GM19043 (cell line): ENCODE results near the gene ERGIC1.

Source experiments
- ATAC-seq: cut with Tn5 transposase; IDR thresholded peaks from one replicate; pipeline ENCODE4 v1.9.1; 2021; ENCODE audit warnings: low read depth; ENCODE audit not compliant: unreplicated experiment

Gene ERGIC1

DNA sequence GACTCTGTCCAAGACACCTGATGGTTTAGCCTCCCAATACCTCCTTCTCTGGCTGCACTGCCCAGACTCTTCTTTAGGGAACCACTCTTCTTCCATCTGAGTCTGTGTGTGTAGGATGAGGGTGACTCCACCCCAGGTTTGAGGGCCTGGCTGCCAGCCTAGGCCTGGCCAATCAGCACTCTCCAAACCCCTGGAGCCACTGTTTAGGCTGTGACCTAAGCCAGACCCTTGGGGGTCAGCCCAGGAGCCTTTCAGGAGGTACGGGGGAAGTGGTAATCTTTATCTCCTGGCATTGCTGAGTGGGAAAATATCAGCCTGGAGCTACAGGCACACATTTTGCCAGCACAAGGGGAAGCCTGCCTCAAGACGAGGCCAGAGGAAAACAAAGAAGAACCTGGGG, 6.2 kb upstream of the ERGIC1 start:
- ATAC-seq, result no peak

DNA sequence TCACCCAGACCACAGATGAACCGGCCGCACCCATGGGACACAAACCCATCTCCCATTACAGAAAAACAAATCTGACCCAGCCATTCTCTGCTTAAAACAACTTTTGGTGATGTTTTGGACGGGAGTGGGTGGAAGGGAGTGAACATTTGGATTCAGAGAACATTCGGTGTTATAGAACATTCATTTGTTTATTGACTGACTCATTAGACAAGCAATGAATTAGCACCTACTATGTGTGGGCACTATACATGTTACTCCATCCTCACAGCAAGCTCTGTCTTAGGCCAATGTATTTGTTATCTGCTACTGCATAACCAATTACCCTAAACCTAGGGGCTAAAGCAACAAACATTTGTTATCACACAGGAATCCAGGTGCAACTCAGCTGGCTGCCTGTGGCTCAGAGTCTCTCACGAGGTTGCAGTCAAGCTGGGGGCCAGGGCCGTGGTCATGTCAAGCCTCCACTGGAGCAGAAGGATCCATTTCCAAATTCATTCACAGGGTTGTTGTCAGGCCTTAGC, 5.1 kb upstream of the ERGIC1 start:
- no peak for ATAC-seq

DNA sequence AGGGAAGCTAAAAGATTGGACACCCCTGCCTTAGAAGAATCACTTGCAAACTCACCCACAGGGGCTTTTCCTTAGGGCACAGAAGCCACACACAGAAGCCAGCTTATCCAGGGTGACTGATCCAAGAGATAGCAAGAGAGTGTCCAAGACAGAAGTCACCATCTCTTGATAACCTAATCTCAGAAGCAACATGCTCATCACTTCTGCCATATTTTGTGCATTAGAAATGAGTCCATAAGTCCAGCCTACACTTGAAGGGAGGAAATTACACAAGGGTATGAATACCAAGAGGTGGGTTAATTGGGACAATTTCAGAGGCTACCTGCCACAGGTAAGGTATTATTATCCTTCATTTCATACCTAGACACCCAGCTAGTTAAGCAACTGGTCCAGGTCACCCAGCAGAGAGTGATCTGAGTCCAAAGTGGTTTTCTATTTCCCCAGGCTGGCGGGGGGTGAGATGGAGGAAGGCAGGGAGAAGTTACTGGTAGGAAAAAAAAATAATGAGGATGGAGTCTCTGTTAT, 3.7 kb upstream of the ERGIC1 start:
- no peak for ATAC-seq

GRCh38 chr5:172830876-172831662, 3.0 kb upstream of the ERGIC1 start:
- no peak for ATAC-seq

- ATAC-seq, result no peak
Measured at GRCh38 chr5:172832383-172833315, 1.4 kb upstream of the ERGIC1 start.

GRCh38 chr5:172833372-172833685, 722 bp upstream of the ERGIC1 start:
- no peak for ATAC-seq

- ATAC-seq, result peak; percentile 14
Measured at GRCh38 chr5:172834415-172835289, 601 bp downstream of the ERGIC1 start.

GRCh38 chr5:172835290-172835993, 1.4 kb downstream of the ERGIC1 start:
- no peak for ATAC-seq

GRCh38 chr5:172835994-172836356, 1.9 kb downstream of the ERGIC1 start:
- ATAC-seq, result no peak

GRCh38 chr5:172837640-172838039, 3.6 kb downstream of the ERGIC1 start:
- peak; percentile 88 for ATAC-seq

DNA sequence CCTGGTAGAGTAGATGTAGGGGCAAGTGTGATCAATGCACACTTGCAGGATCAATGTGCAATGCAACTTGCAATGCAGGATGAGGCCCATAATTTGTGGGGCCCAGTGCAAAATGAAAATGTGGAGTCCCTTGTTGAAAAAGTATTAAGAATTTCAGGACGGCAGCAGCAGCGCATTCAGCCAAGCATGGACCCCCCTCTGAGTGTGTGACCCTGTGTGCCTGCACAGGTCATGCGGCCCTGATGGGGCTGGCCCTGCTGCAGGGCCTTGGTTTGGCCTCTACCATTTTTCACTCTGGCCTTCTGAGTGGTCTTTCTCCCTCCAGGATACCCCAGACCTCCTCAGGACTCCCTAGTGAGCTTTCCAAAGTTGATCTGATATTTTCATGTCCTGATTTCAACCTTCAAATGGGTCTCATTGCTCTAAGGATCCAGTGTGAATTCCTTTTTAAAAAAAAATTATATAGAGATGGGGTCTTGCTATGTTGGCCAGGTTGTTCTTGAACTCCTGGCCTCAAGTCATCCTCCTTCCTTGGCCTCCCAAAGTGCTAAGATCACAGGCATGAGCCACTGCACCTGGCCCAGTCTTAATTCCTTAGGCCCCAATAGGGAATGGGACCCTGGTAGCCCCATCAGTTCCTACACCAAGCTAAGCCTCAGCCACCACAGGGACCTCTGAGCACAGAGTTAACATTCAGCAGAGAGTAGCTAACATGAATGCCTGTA, 4.3 kb downstream of the ERGIC1 start:
- no peak for ATAC-seq

GRCh38 chr5:172839669-172840431, 5.8 kb downstream of the ERGIC1 start:
- ATAC-seq, result no peak

DNA sequence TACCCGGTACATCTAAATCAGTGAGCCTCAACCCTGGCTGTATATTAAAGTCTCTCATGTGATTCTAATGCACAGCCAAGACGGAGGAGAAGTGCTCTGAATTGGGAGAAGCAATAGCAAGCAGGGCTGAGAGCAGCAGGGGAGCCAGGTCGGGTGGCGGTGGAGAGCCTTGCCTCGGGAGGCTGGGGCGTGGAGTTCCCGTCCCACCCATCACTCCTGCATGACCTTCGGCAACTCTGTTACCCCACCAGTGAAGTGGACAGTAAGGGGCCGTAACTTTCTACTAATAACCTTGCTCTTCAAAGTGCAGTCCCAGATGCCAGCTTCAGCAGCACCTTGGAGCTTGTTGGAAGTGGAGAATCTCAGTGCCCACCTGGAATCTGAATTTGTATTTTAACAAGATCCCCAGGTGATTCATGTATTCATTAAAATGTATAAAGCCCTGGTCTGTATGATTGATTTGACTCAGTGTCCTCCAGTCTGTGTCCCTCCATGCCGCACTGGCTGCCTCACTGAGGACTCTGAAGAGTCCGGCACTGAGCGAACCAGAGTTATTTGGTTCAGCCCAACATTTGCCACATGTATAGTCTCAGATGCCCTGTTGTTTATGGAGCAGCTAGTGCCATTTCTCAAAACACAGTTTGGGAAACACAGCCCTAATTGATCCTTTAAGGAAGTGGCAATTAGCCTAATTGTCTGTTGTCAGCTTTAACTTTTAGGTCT, 6.5 kb downstream of the ERGIC1 start:
- no peak for ATAC-seq

GRCh38 chr5:172841256-172841655, 7.2 kb downstream of the ERGIC1 start:
- no peak for ATAC-seq

- no peak for ATAC-seq
Measured at GRCh38 chr5:172843825-172844576, 9.9 kb downstream of the ERGIC1 start.

DNA sequence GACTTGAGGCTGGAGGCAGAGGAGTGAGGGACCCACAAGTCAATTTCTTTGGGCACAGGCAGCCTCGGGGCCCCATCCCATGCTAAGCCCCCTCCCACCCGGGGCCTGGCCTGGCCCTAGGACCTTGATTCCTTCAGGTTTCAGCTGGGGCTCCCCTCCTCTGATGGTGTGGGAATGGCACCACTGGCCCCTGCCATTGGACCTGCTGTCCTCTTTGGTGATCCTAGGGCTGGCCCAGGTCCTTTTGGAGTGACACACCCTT, 10.5 kb downstream of the ERGIC1 start:
- no peak for ATAC-seq

DNA sequence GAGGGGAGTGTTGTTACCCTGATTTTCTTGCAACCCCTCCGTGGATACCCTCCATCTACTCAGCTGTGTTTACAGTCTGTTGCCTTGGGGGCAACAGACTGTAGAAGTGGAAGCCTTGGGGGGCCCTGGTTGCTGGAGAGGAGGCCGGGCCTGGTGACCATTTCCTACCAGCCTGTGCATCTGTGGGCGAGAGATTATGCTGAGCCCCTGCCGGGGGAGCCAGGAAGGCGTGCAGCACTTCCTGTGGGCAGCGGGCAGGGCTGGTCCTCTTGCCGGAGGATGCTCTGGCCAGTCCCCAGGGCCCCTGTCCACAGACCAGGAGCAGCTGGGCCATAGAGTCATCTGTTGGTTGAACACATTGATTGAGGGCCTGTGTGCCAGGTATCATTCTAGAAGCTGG, 11.1 kb downstream of the ERGIC1 start:
- ATAC-seq, result no peak
